Right lobe of liver (tissue), 4 donors: ENCODE results near the gene CYP4X1.

Experiments used
- POLR2A ChIP-seq: fragments of 450-650 bp; IDR thresholded peaks from one replicate; pipeline ENCODE4 v1.6.1; 2017; ENCODE audit warnings: antibody characterized with exemption, mild to moderate bottlenecking
- TF ChIP-seq, protein P1 (sequence below), 4 donors: fragments of 200-600 bp in 3 of 4; fragments of 450-650 bp in 1 of 4; IDR thresholded peaks; one replicate each; pipeline versions ENCODE4 v1.5.1 to v1.8.0; 2016 to 2022; ENCODE audit warnings: antibody characterized with exemption in 4 of 4, mild to moderate bottlenecking in 2 of 4
- donor health status: DM: no; HTN: no; CAD: no.
- donor health status: DM: no; HTN: no; CAD: no.
- donor health status: DM: no; HTN: yes; CAD: no.

GRCh38 chr1:47031059-47031458 lies 7.6 kb downstream of the CYP4X1 start:
- no peak for TF ChIP-seq POLR2A
- TF ChIP-seq, protein P1, sequence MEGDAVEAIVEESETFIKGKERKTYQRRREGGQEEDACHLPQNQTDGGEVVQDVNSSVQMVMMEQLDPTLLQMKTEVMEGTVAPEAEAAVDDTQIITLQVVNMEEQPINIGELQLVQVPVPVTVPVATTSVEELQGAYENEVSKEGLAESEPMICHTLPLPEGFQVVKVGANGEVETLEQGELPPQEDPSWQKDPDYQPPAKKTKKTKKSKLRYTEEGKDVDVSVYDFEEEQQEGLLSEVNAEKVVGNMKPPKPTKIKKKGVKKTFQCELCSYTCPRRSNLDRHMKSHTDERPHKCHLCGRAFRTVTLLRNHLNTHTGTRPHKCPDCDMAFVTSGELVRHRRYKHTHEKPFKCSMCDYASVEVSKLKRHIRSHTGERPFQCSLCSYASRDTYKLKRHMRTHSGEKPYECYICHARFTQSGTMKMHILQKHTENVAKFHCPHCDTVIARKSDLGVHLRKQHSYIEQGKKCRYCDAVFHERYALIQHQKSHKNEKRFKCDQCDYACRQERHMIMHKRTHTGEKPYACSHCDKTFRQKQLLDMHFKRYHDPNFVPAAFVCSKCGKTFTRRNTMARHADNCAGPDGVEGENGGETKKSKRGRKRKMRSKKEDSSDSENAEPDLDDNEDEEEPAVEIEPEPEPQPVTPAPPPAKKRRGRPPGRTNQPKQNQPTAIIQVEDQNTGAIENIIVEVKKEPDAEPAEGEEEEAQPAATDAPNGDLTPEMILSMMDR (IDR thresholded peaks at IDR 0.05), result no peak
